ENCODE data around the gene SEPHS1. TPM values are rescaled to one million over a fixed set of nuclear protein-coding genes. Genes with fewer than 3 reads are reported as not detected.

SEPHS1 gene
- total RNA-seq, 1 donor from 2014 or later: 51.1 TPM

- no peak overlapping the region for H3K4me3 Mint-ChIP-seq (ENCODE audit: unreplicated experiment)
- DNase-seq: no peak
- H3K4me1 Mint-ChIP-seq (ENCODE audit: low read depth, unreplicated experiment): peaks cover 3% of the 10 kb centered on the region
- H3K27me3 Mint-ChIP-seq (ENCODE audit: unreplicated experiment): peaks cover 2% of the 10 kb centered on the region
- H3K9me3 Mint-ChIP-seq (ENCODE audit: unreplicated experiment): no peaks in the 10 kb centered on the region
- TF ChIP-seq, protein P1, sequence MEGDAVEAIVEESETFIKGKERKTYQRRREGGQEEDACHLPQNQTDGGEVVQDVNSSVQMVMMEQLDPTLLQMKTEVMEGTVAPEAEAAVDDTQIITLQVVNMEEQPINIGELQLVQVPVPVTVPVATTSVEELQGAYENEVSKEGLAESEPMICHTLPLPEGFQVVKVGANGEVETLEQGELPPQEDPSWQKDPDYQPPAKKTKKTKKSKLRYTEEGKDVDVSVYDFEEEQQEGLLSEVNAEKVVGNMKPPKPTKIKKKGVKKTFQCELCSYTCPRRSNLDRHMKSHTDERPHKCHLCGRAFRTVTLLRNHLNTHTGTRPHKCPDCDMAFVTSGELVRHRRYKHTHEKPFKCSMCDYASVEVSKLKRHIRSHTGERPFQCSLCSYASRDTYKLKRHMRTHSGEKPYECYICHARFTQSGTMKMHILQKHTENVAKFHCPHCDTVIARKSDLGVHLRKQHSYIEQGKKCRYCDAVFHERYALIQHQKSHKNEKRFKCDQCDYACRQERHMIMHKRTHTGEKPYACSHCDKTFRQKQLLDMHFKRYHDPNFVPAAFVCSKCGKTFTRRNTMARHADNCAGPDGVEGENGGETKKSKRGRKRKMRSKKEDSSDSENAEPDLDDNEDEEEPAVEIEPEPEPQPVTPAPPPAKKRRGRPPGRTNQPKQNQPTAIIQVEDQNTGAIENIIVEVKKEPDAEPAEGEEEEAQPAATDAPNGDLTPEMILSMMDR (IDR thresholded peaks at IDR 0.05; ENCODE audit: partially characterized antibody, unreplicated experiment): no peak
- H3K27ac Mint-ChIP-seq (ENCODE audit: unreplicated experiment): peak overlapping the region; percentile 9
- H3K36me3 Mint-ChIP-seq (ENCODE audit: unreplicated experiment): peaks cover 4% of the 10 kb centered on the region
Observed at GRCh38 chr10:13321576-13321975, 26.5 kb downstream of the SEPHS1 start.

DNA sequence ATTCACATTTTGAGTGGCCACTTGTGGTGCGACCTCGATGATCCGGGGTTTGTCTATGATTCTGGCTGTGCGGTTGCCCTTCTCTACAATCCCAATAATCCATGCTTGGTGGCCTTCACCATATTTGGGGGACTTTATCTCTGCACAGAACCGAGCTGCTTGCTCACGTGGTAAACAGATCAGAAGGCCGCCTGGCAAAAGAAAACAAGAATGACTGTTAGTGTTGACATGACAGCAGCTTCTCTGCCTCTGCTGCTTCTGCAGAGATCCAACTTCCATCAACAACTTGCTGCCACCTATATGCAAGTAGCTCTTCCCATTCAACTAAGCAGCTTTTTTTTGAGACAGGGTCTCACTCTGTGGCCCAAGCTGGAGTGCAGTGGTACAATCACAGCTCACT lies 28.9 kb downstream of the SEPHS1 start:
- peaks cover 2% of the 10 kb centered on the region for H3K27me3 Mint-ChIP-seq (ENCODE audit: unreplicated experiment)
- H3K9me3 Mint-ChIP-seq (ENCODE audit: unreplicated experiment): no peaks in the 10 kb centered on the region
- H3K27ac Mint-ChIP-seq (ENCODE audit: unreplicated experiment): no peak overlapping the region
- H3K4me3 Mint-ChIP-seq (ENCODE audit: unreplicated experiment): no peak overlapping the region
- peaks cover 3% of the 10 kb centered on the region for H3K4me1 Mint-ChIP-seq (ENCODE audit: low read depth, unreplicated experiment)
- DNase-seq: no peak
- TF ChIP-seq, protein P1 (IDR thresholded peaks at IDR 0.05; ENCODE audit: partially characterized antibody, unreplicated experiment): no peak
- peaks cover 4% of the 10 kb centered on the region for H3K36me3 Mint-ChIP-seq (ENCODE audit: unreplicated experiment)

- no peak for DNase-seq
- no peak overlapping the region for H3K27ac Mint-ChIP-seq (ENCODE audit: unreplicated experiment)
- peaks cover 3% of the 10 kb centered on the region for H3K4me1 Mint-ChIP-seq (ENCODE audit: low read depth, unreplicated experiment)
- peaks cover 2% of the 10 kb centered on the region for H3K27me3 Mint-ChIP-seq (ENCODE audit: unreplicated experiment)
- TF ChIP-seq, protein P1 (IDR thresholded peaks at IDR 0.05; ENCODE audit: partially characterized antibody, unreplicated experiment): no peak
- no peaks in the 10 kb centered on the region for H3K36me3 Mint-ChIP-seq (ENCODE audit: unreplicated experiment)
- H3K4me3 Mint-ChIP-seq (ENCODE audit: unreplicated experiment): no peak overlapping the region
- H3K9me3 Mint-ChIP-seq (ENCODE audit: unreplicated experiment): no peaks in the 10 kb centered on the region
Observed at GRCh38 chr10:13317474-13317873, 30.6 kb downstream of the SEPHS1 start.

DNA sequence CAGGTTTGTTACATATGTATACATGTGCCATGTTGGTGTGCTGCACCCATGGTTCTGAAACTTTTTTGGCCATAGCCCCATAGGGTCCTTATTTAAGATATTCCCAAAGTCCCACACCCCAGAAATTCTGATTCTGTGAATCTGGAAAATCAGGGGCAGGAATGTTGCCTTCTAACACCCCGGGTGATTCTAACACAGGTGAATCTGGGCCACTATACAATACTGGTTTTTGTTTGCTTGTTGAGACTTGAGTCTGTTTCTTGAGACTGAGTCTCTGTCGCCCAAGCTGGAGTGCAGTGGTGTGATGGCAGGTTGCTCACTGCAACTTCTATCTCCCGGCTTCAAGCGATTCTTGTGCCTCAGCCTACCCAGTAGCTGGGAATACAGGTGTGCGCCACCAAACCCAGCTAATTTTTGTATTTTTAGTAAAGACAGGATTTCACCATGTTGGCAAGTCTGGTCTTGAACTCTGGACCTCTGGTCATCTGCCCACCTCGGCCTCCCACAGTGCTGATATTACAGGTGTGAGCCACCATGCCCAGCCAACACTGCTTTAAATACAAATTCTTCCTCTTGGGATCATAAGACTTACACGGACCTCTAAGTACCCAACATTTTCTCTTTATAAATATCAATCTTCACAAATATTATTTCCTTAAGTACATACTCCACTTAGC lies 31.3 kb downstream of the SEPHS1 start:
- Mint-ChIP-seq H3K4me1 (ENCODE audit: low read depth, unreplicated experiment) (peaks cover 3% of the 10 kb centered on the region), H3K27ac (ENCODE audit: unreplicated experiment) (no peak overlapping the region), H3K36me3 (ENCODE audit: unreplicated experiment) (no peaks in the 10 kb centered on the region), H3K27me3 (ENCODE audit: unreplicated experiment) (peaks cover 2% of the 10 kb centered on the region), H3K4me3 (ENCODE audit: unreplicated experiment) (no peak overlapping the region), H3K9me3 (ENCODE audit: unreplicated experiment) (no peaks in the 10 kb centered on the region)
- no peak for DNase-seq
- TF ChIP-seq, protein P1 (IDR thresholded peaks at IDR 0.05; ENCODE audit: partially characterized antibody, unreplicated experiment): no peak

DNA sequence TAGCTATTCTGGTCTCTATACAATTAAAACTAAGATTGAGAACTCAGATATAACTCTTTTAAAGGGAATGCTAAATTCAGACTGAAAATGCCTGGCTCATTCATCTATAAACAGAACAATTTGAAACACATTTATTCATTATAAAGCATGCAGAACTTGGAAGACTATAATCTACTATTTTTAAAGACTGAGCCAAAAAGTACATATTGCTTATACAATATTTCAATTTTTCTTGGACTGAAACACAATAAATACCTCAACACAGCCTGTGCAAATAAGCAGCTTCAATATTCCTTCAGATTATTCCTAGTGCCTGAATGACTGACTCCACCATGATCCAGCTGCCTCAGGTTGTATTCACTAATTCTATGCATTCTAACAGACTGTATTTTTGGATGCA lies 32.7 kb downstream of the SEPHS1 start:
- Mint-ChIP-seq H3K4me3 (ENCODE audit: unreplicated experiment) (no peak overlapping the region), H3K4me1 (ENCODE audit: low read depth, unreplicated experiment) (no peaks in the 10 kb centered on the region), H3K27ac (ENCODE audit: unreplicated experiment) (no peak overlapping the region), H3K9me3 (ENCODE audit: unreplicated experiment) (no peaks in the 10 kb centered on the region), H3K27me3 (ENCODE audit: unreplicated experiment) (no peaks in the 10 kb centered on the region), H3K36me3 (ENCODE audit: unreplicated experiment) (no peaks in the 10 kb centered on the region)
- TF ChIP-seq, protein P1 (IDR thresholded peaks at IDR 0.05; ENCODE audit: partially characterized antibody, unreplicated experiment): no peak
- no peak for DNase-seq
